HepG2 (cell line): ENCODE measurements around the gene VWA7. TPM values are rescaled to one million over a fixed set of nuclear protein-coding genes. Genes with fewer than 3 reads are reported as not detected.

Experiments
- CHCHD3 ChIP-seq: sonication (generic); formaldehyde crosslinking; IDR thresholded peaks from 2 replicates; pipeline ENCODE4 v1.8.0; 2022; ENCODE audit warnings: mild to moderate bottlenecking, missing genetic modification reagents, moderate library complexity
- E2F5 ChIP-seq: sonication (generic); formaldehyde crosslinking; conservative IDR thresholded peaks from 2 replicates; pipeline ENCODE4 v1.4.0; 2020; ENCODE audit warnings: missing genetic modification reagents
- EP300 ChIP-seq, 3 experiments: sonication (generic) in 1 of 3; formaldehyde crosslinking in 1 of 3; IDR thresholded peaks; 2 replicates each; pipeline versions ENCODE4 v1.5.1 to v1.6.1; 2011 to 2020; ENCODE audit warnings: low read depth in 2 of 3, low read length in 2 of 3, borderline replicate concordance in 1 of 3, improper control_type of control experiment in 1 of 3, mild to moderate bottlenecking in 1 of 3, missing genetic modification reagents in 1 of 3, moderate library complexity in 1 of 3
- FOXK1 ChIP-seq: sonication (generic); formaldehyde crosslinking; IDR thresholded peaks from 2 replicates; pipeline ENCODE4 v1.4.0; 2020; ENCODE audit warnings: low read depth, missing genetic modification reagents, borderline replicate concordance
- MTA1 ChIP-seq: sonication (generic); formaldehyde crosslinking; IDR thresholded peaks from 2 replicates; pipeline ENCODE4 v1.4.0; 2020; ENCODE audit warnings: missing genetic modification reagents, mild to moderate bottlenecking, borderline replicate concordance
- RAD51 ChIP-seq: fragments of 450-650 bp; IDR thresholded peaks from 2 replicates; pipeline ENCODE4 v1.6.1; 2016; ENCODE audit warnings: borderline replicate concordance
- RFX5 ChIP-seq: IDR thresholded peaks from 2 replicates; pipeline ENCODE4 v1.6.1; 2011; ENCODE audit warnings: low read depth, low read length, improper control_type of control experiment
- RFXAP ChIP-seq: sonication (generic); formaldehyde crosslinking; IDR thresholded peaks from 2 replicates; pipeline ENCODE4 v1.4.0; 2020; ENCODE audit warnings: missing genetic modification reagents, borderline replicate concordance
- TARDBP ChIP-seq: sonication (generic); formaldehyde crosslinking; IDR thresholded peaks from 2 replicates; pipeline ENCODE4 v1.8.0; 2022; ENCODE audit warnings: mild to moderate bottlenecking, missing genetic modification reagents
- THAP11 ChIP-seq: IDR thresholded peaks from 2 replicates; pipeline ENCODE4 v1.6.1; 2016; ENCODE audit warnings: missing biosample characterization, missing genetic modification reagents
- ZFP82 ChIP-seq: sonication (generic); formaldehyde crosslinking; IDR thresholded peaks from 2 replicates; pipeline ENCODE4 v1.5.1; 2020; ENCODE audit warnings: mild to moderate bottlenecking, missing genetic modification reagents, borderline replicate concordance
- ZFX ChIP-seq: sonication (generic); formaldehyde crosslinking; IDR thresholded peaks from 2 replicates; pipeline ENCODE4 v1.4.0; 2020; ENCODE audit warnings: mild to moderate bottlenecking, low read depth, missing genetic modification reagents, moderate library complexity
- ZNF318 ChIP-seq: sonication (generic); formaldehyde crosslinking; IDR thresholded peaks from 2 replicates; pipeline ENCODE4 v1.4.0; 2020; ENCODE audit warnings: mild to moderate bottlenecking, missing genetic modification reagents
- ZNF501 ChIP-seq: sonication (generic); formaldehyde crosslinking; IDR thresholded peaks from 2 replicates; pipeline ENCODE4 v1.5.1; 2020; ENCODE audit warnings: mild to moderate bottlenecking, moderate library complexity, missing genetic modification reagents
- ZNF550 ChIP-seq: sonication (generic); formaldehyde crosslinking; IDR thresholded peaks from 2 replicates; pipeline ENCODE4 v1.4.0; 2020; ENCODE audit warnings: mild to moderate bottlenecking, missing genetic modification reagents, borderline replicate concordance
- ZNF567 ChIP-seq: sonication (generic); formaldehyde crosslinking; IDR thresholded peaks from 2 replicates; pipeline ENCODE4 v1.8.1; 2023; ENCODE audit warnings: mild to moderate bottlenecking, missing genetic modification reagents, borderline replicate concordance
- ZNF776 ChIP-seq: sonication (generic); formaldehyde crosslinking; IDR thresholded peaks from 2 replicates; pipeline ENCODE4 v1.4.0; 2020; ENCODE audit warnings: mild to moderate bottlenecking, missing genetic modification reagents
- polyA plus RNA-seq, 8 experiments: library from polyadenylated mRNA; depleted of rRNA in 3 of 8; stranded (reverse) in 7 of 8; unstranded in 1 of 8; fragments of >200 nt; fragmentation: Illumina TruSeq in 4 of 8; extraction: Trizol in 4 of 8; gene quantifications; 2 replicates each; pipeline versions ENCODE4 v1.2.1 to v1.2.3, GENCODE V29; 2011 to 2016; ENCODE audit warnings: low read depth in 4 of 8, missing spikeins in 1 of 8, mixed read lengths in 1 of 8; ENCODE audit not compliant: insufficient read depth in 1 of 8
- total RNA-seq, 5 experiments: library from RNA; depleted of rRNA; stranded (reverse); fragments of >200 nt; fragmentation: Illumina TruSeq; extraction: Trizol; gene quantifications; 2 replicates each; pipeline ENCODE4 v1.2.3, GENCODE V29; 2016; ENCODE audit warnings: low read depth in 1 of 5
- TF ChIP-seq, protein P1 (sequence below): sonication (generic); formaldehyde crosslinking; IDR thresholded peaks from 2 replicates; pipeline ENCODE4 v1.4.0; 2020; ENCODE audit warnings: mild to moderate bottlenecking, missing genetic modification reagents
- TF ChIP-seq, protein P2 (sequence below): sonication (generic); formaldehyde crosslinking; IDR thresholded peaks from 2 replicates; pipeline ENCODE4 v1.4.0; 2020; ENCODE audit warnings: missing genetic modification reagents

Gene VWA7
- total and polyA plus RNA-seq, 2 of the 13 experiments (the other 11 are each of a cell fraction or from before 2014, with no cell fraction given) = 0.86 to 3.3 TPM

DNA sequence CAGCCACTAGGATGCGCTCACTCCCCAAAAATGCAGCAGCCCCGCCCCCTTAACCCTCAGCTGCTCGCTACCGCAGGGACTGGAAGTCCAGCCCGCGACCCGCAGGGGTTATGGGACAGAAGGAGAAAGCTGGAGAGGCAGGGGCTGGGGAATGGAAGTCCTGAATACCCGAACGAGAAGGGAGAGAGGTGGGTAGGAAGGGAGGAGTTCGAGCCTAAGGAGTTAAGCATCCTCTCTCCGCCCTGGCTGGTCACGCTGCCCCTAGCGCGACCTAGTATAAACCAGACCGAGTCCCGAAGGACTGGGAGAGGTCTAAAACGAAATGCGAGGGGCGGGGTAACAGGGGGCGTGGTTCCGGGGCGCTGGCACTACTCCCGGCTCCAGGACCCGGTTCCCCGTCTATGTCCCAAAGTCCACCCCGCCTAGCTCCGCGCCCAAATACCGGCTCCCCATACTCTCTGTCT lies 47.6 kb downstream of the VWA7 start (continued):
- peak; percentile 35; the same call in 1 of the 2 replicates for TF ChIP-seq ZNF318
- TF ChIP-seq ZFX (CRISPR knock-in tag) = no peak
- TF ChIP-seq FOXK1 = no peak
- no peak for TF ChIP-seq ZNF550
- TF ChIP-seq ZNF776 (CRISPR knock-in tag) = no peak
- TF ChIP-seq THAP11 (CRISPR knock-in tag) = no peak
- peak; percentile 53; the same call in 1 of the 2 replicates for TF ChIP-seq ZNF501
- no peak for TF ChIP-seq ZFP82
- peak; percentile 23; the same call in 1 of the 2 replicates for TF ChIP-seq TARDBP (CRISPR knock-in tag)
- TF ChIP-seq ZNF567 (CRISPR knock-in tag) = no peak; the same call in 1 of the 2 replicates
- TF ChIP-seq RAD51 = no peak
- 0 out of 4 replicates have a peak, but pooled peaks of 1 of the 2 experiments have one; percentile 4 for TF ChIP-seq EP300 (IDR thresholded peaks at IDR 0.05; ENCODE audit: low read depth in 2 of 2, low read length in 2 of 2)
- no peak for TF ChIP-seq EP300 (CRISPR knock-in tag; IDR thresholded peaks at IDR 0.05; ENCODE audit: borderline replicate concordance)
- TF ChIP-seq CHCHD3 = no peak
- TF ChIP-seq E2F5 = no peak
- TF ChIP-seq MTA1 = no peak; the same call in 1 of the 2 replicates
- TF ChIP-seq RFXAP = peak; percentile 75; the same call in 1 of the 2 replicates
- TF ChIP-seq, protein P1, sequence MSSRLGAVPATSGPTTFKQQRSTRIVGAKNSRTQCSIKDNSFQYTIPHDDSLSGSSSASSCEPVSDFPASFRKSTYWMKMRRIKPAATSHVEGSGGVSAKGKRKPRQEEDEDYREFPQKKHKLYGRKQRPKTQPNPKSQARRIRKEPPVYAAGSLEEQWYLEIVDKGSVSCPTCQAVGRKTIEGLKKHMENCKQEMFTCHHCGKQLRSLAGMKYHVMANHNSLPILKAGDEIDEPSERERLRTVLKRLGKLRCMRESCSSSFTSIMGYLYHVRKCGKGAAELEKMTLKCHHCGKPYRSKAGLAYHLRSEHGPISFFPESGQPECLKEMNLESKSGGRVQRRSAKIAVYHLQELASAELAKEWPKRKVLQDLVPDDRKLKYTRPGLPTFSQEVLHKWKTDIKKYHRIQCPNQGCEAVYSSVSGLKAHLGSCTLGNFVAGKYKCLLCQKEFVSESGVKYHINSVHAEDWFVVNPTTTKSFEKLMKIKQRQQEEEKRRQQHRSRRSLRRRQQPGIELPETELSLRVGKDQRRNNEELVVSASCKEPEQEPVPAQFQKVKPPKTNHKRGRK = no peak
- TF ChIP-seq RFX5 = 0 out of 2 replicates have a peak, but pooled peaks have one; percentile 6
- TF ChIP-seq, protein P2, sequence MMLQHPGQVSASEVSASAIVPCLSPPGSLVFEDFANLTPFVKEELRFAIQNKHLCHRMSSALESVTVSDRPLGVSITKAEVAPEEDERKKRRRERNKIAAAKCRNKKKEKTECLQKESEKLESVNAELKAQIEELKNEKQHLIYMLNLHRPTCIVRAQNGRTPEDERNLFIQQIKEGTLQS (CRISPR knock-in tag) = no peak
